Naive thymus-derived CD4-positive, alpha-beta T cell (primary cell): ENCODE measurements around the gene RSRC1. TPM values are rescaled to one million over a fixed set of nuclear protein-coding genes. Genes with fewer than 3 reads are reported as not detected.
A peak's percentile ranks its signal among the peaks of the same experiment; 100 is the strongest.

ENCODE experiments used
- ATAC-seq: fragments of 150-1000 bp; cut with Tn5 transposase; 2 replicates; pipeline ENCODE4 v1.10.0; 2021; ENCODE audit warnings: mild to moderate bottlenecking, moderate library complexity
- CTCF ChIA-PET: fragments of 350-600 bp; sonication (Branson Sonifier 250); formaldehyde crosslinking; loops from one replicate; lab custom pipeline; 2021; ENCODE audit warnings: antibody characterized with exemption; lab: Charles Lee
- POLR2A ChIA-PET: fragments of 350-600 bp; sonication (Branson Sonifier 250); formaldehyde crosslinking; loops from one replicate; lab custom pipeline; 2021; ENCODE audit warnings: antibody characterized with exemption, inconsistent platforms; lab: Charles Lee
- DNase-seq, 9 donors: peaks; one replicate each; pipeline versions ENCODE4 v3.0.0 to v3.0.0-alpha.2; 2020 to 2022; ENCODE audit warnings: mixed read lengths in 1 of 9
- H3K27ac ChIP-seq: one replicate; pipeline ENCODE4 v1.7.0; 2013; ENCODE audit warnings: mild to moderate bottlenecking, low read depth, low read length, moderate library complexity
- H3K27me3 ChIP-seq, 2 donors: one replicate each; pipeline ENCODE4 v1.7.0; 2013; ENCODE audit warnings: low read length in 2 of 2, mild to moderate bottlenecking in 2 of 2, moderate library complexity in 2 of 2; ENCODE audit not compliant: control insufficient read depth in 2 of 2, insufficient read depth in 2 of 2
- H3K36me3 ChIP-seq, 3 experiments: 1 replicate in 2 of 3; 2 replicates in 1 of 3; pipeline ENCODE4 v1.7.0; 2013; ENCODE audit warnings: low read length in 3 of 3, mild to moderate bottlenecking in 3 of 3, moderate library complexity in 1 of 3; ENCODE audit not compliant: insufficient read depth in 3 of 3, control insufficient read depth in 2 of 3
- H3K4me1 ChIP-seq, 2 donors: one replicate each; pipeline ENCODE4 v1.7.0; 2013; ENCODE audit warnings: low read length in 2 of 2, mild to moderate bottlenecking in 2 of 2, moderate library complexity in 1 of 2; ENCODE audit not compliant: control insufficient read depth in 2 of 2, insufficient read depth in 2 of 2
- H3K4me3 ChIP-seq: 2 replicates; pipeline ENCODE4 v1.7.0; 2013; ENCODE audit warnings: mild to moderate bottlenecking, low read length
- H3K9me3 ChIP-seq, 3 experiments: 1 replicate in 2 of 3; 2 replicates in 1 of 3; pipeline ENCODE4 v1.7.0; 2013; ENCODE audit warnings: low read length in 3 of 3; ENCODE audit not compliant: control insufficient read depth in 2 of 3
- H3K27ac Mint-ChIP-seq, 9 donors: one replicate each; pipeline ENCODE4 v1.8.0; 2020 to 2022; ENCODE audit warnings: mixed read lengths in 9 of 9, mild to moderate bottlenecking in 8 of 9, moderate library complexity in 5 of 9, inconsistent platforms in 2 of 9
- H3K27me3 Mint-ChIP-seq, 5 donors: one replicate each; pipeline ENCODE4 v1.8.0; 2021 to 2022; ENCODE audit warnings: mixed read lengths in 5 of 5, mild to moderate bottlenecking in 1 of 5
- H3K36me3 Mint-ChIP-seq, 5 donors: one replicate each; pipeline ENCODE4 v1.8.0; 2020 to 2022; ENCODE audit warnings: mixed read lengths in 5 of 5, mild to moderate bottlenecking in 3 of 5, inconsistent platforms in 1 of 5
- H3K4me1 Mint-ChIP-seq, 7 donors: one replicate each; pipeline ENCODE4 v1.8.0; 2020 to 2022; ENCODE audit warnings: mixed read lengths in 7 of 7, mild to moderate bottlenecking in 3 of 7, inconsistent platforms in 1 of 7
- H3K4me3 Mint-ChIP-seq, 10 donors: one replicate each; pipeline ENCODE4 v1.8.0; 2020 to 2022; ENCODE audit warnings: mild to moderate bottlenecking in 10 of 10, mixed read lengths in 10 of 10, moderate library complexity in 6 of 10, inconsistent platforms in 2 of 10
- H3K9me3 Mint-ChIP-seq, 11 donors: one replicate each; pipeline ENCODE4 v1.8.0; 2020 to 2022; ENCODE audit warnings: mixed read lengths in 11 of 11, mild to moderate bottlenecking in 4 of 11, inconsistent platforms in 1 of 11, moderate library complexity in 1 of 11
- intact Hi-C, 2 donors: fragments of 100-400 bp; cut with micrococcal nuclease; formaldehyde crosslinking; loops; one replicate each; pipeline ENCODE4 v1.15.1; 2023
- polyA plus RNA-seq, 2 donors: library from polyadenylated mRNA; unstranded; fragments of 300-500 nt; fragmentation: Illumina TruSeq; gene quantifications; one replicate each; pipeline ENCODE4 v1.2.3, GENCODE V29; 2021
- total RNA-seq, 6 experiments: library from RNA in 5 of 6; stranded (reverse) in 5 of 6; gene quantifications; 1 replicate in 5 of 6; 2 replicates in 1 of 6; pipeline ENCODE4 v1.2.3 and lab custom pipeline; 2021 to 2026

Gene RSRC1
- total and polyA plus RNA-seq, 7 experiments from 2014 or later: 30.0 to 45.0 (median 37.4) TPM

DNA sequence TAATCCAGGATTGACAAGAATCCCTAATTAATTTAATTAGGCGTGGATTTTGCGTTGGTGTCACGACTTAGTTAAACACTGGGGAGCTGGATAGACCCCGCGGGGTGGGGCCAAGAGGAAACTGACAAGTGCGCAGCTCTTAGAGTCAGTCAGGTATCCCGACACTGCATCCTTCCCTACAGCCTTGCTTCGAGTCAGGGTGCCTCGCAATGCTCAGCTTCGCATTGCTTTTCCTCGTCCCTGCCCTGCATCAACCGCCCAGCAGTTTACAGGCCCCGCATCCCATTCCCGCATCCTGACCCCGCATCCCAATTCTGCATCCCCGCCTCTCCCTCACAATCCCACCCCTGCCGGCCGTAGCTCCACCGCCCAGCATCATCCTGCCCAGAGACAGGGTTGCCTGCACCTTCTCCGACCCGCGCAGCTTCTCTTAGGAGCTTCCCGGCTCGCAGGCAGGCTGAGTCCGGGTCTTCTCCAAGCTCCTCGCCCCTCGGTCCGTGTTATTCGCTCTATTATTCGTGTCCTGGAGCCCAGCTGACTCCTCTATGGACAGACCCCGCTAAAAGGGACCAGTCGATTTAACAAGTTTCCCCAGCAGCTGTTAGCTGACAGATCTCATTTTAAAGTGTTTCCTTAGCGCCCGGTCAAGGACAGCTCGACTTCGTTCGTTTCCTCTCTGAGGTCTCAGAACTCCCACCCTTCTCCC is 3.0 kb upstream of the RSRC1 start:
- peaks cover 50 to 85% (median 70%) of the 10 kb centered on the region in 7 donors for H3K4me1 Mint-ChIP-seq
- peak overlapping the region in 6 of 9 donors; percentile 38 to 78 (median 62) for H3K27ac Mint-ChIP-seq
- Histone ChIP-seq H3K4me1 (peaks cover 35 to 37% of the 10 kb centered on the region in 2 donors), H3K36me3 (peaks cover 0 to 3% (median 0%) of the 10 kb centered on the region in 3 experiments), H3K9me3 (no peaks in the 10 kb centered on the region), H3K27me3 (peaks cover 27 to 62% of the 10 kb centered on the region in 2 donors), H3K27ac (no peak overlapping the region), H3K4me3 (peak overlapping the region; percentile 1)
- DNase-seq: peak in 3 of 9 donors; percentile 12 to 27 (median 22)
- peak overlapping the region; percentile 75 to 90 (median 80) for H3K4me3 Mint-ChIP-seq
- CTCF ChIA-PET: interaction anchor here (0.7 kb wide), 2 partner anchors 538 to 566 kb away, joined by 3 read pairs; partner anchors contain the start of gene LXN
- H3K27me3 Mint-ChIP-seq: peaks cover 62 to 76% (median 70%) of the 10 kb centered on the region in 5 donors
- intact Hi-C loops: loop anchor here (5.0 to 10.0 kb wide), 3 partner anchors 930 to 1432 kb away; partner anchors contain the start of gene TIPARP (in 1 of the 2)
- POLR2A ChIA-PET: interaction anchor here (5.2 kb wide), 1 partner anchor 10 kb away, joined by 31 read pairs; no protein-coding TSS in a partner anchor
- H3K9me3 Mint-ChIP-seq: peaks cover 0 to 40% (median 15%) of the 10 kb centered on the region in 11 donors
- peaks cover 0 to 14% (median 7%) of the 10 kb centered on the region in 5 donors for H3K36me3 Mint-ChIP-seq
- ATAC-seq: no peak

GRCh38 chr3:158107605-158108444 is 2.1 kb upstream of the RSRC1 start:
- no peaks in the 10 kb centered on the region for H3K9me3 ChIP-seq
- H3K4me3 ChIP-seq: no peak overlapping the region
- H3K27me3 ChIP-seq: peaks cover 23 to 53% of the 10 kb centered on the region in 2 donors
- ChIA-PET CTCF (interaction anchor here (0.7 kb wide), 1 partner anchor 537 kb away, joined by 3 read pairs; no protein-coding TSS in a partner anchor), POLR2A (interaction anchor here (5.2 kb wide), 1 partner anchor 10 kb away, joined by 31 read pairs; no protein-coding TSS in a partner anchor)
- peak overlapping the region in 4 of 9 donors; percentile 47 to 81 (median 70) for H3K27ac Mint-ChIP-seq
- peaks cover 5 to 17% (median 8%) of the 10 kb centered on the region in 5 donors for H3K36me3 Mint-ChIP-seq
- H3K4me3 Mint-ChIP-seq: peak overlapping the region; percentile 75 to 90 (median 80)
- ATAC-seq (no peak), DNase-seq (no peak)
- H3K27me3 Mint-ChIP-seq: peaks cover 53 to 67% (median 61%) of the 10 kb centered on the region in 5 donors
- H3K4me1 Mint-ChIP-seq: peaks cover 54 to 91% (median 76%) of the 10 kb centered on the region in 7 donors
- H3K4me1 ChIP-seq: peaks cover 35 to 37% of the 10 kb centered on the region in 2 donors
- intact Hi-C loops: loop anchor here (1.0 to 10.0 kb wide), 4 partner anchors 10 to 1433 kb away; partner anchors contain the start of gene TIPARP (in 1 of the 2)
- peaks cover 0 to 3% (median 0%) of the 10 kb centered on the region in 3 experiments for H3K36me3 ChIP-seq
- H3K9me3 Mint-ChIP-seq: peaks cover 0 to 31% (median 12%) of the 10 kb centered on the region in 11 donors
- H3K27ac ChIP-seq: no peak overlapping the region

GRCh38 chr3:158108445-158108985 is 1.4 kb upstream of the RSRC1 start:
- H3K36me3 Mint-ChIP-seq: peaks cover 7 to 22% (median 15%) of the 10 kb centered on the region in 5 donors
- Histone ChIP-seq H3K36me3 (peaks cover 0 to 3% (median 0%) of the 10 kb centered on the region in 3 experiments), H3K27me3 (peaks cover 18 to 46% of the 10 kb centered on the region in 2 donors), H3K27ac (no peak overlapping the region), H3K4me3 (no peak overlapping the region), H3K9me3 (peaks cover 0 to 3% (median 0%) of the 10 kb centered on the region in 3 experiments), H3K4me1 (peaks cover 34 to 37% of the 10 kb centered on the region in 2 donors)
- POLR2A ChIA-PET: interaction anchor here (5.2 kb wide), 1 partner anchor 11 kb away, joined by 31 read pairs; no protein-coding TSS in a partner anchor
- intact Hi-C loops: loop anchor here (1.0 to 10.0 kb wide), 4 partner anchors 10 to 1434 kb away; partner anchors contain the start of gene TIPARP (in 1 of the 2)
- CTCF ChIA-PET: no interaction called here
- ATAC-seq (no peak), DNase-seq (peak in 1 of 9 donors; percentile 2)
- H3K9me3 Mint-ChIP-seq: peaks cover 0 to 29% (median 13%) of the 10 kb centered on the region in 11 donors
- peaks cover 49 to 86% (median 71%) of the 10 kb centered on the region in 7 donors for H3K4me1 Mint-ChIP-seq
- H3K27ac Mint-ChIP-seq: no peak overlapping the region
- peaks cover 47 to 60% (median 54%) of the 10 kb centered on the region in 5 donors for H3K27me3 Mint-ChIP-seq
- peak overlapping the region in 7 of 10 donors; percentile 13 to 75 (median 23) for H3K4me3 Mint-ChIP-seq

GRCh38 chr3:158109295-158109803 is 540 bp upstream of the RSRC1 start:
- peaks cover 0 to 3% (median 0%) of the 10 kb centered on the region in 3 experiments for H3K36me3 ChIP-seq
- H3K4me1 ChIP-seq: peaks cover 26 to 37% of the 10 kb centered on the region in 2 donors
- ATAC-seq (peak; percentile 2), DNase-seq (no peak)
- peaks cover 4 to 30% (median 23%) of the 10 kb centered on the region in 5 donors for H3K36me3 Mint-ChIP-seq
- peaks cover 0 to 29% (median 12%) of the 10 kb centered on the region in 11 donors for H3K9me3 Mint-ChIP-seq
- ChIA-PET CTCF (no interaction called here), POLR2A (interaction anchor here (1.9 to 5.2 kb wide), 2 partner anchors 12 to 535 kb away, joined by 9 to 31 read pairs; partner anchors contain the start of gene GFM1)
- intact Hi-C loops: loop anchor here (5.0 to 10.0 kb wide), 3 partner anchors 932 to 1435 kb away; partner anchors contain the start of gene TIPARP (in 1 of the 2)
- H3K27me3 ChIP-seq: peaks cover 18 to 38% of the 10 kb centered on the region in 2 donors
- H3K4me3 ChIP-seq: peak overlapping the region; percentile 90
- peak overlapping the region; percentile 61 to 96 (median 88) for H3K27ac Mint-ChIP-seq
- H3K27me3 Mint-ChIP-seq: peaks cover 39 to 51% (median 46%) of the 10 kb centered on the region in 5 donors
- peak overlapping the region; percentile 91 to 100 (median 98) for H3K4me3 Mint-ChIP-seq
- H3K27ac ChIP-seq: no peak overlapping the region
- H3K4me1 Mint-ChIP-seq: peaks cover 43 to 84% (median 66%) of the 10 kb centered on the region in 7 donors
- H3K9me3 ChIP-seq: peaks cover 0 to 3% (median 0%) of the 10 kb centered on the region in 3 experiments

- peaks cover 4 to 34% (median 25%) of the 10 kb centered on the region in 5 donors for H3K36me3 Mint-ChIP-seq
- peaks cover 0 to 29% (median 15%) of the 10 kb centered on the region in 11 donors for H3K9me3 Mint-ChIP-seq
- H3K9me3 ChIP-seq: peaks cover 0 to 3% (median 0%) of the 10 kb centered on the region in 3 experiments
- peaks cover 26 to 32% of the 10 kb centered on the region in 2 donors for H3K4me1 ChIP-seq
- peaks cover 18 to 28% of the 10 kb centered on the region in 2 donors for H3K27me3 ChIP-seq
- peaks cover 41 to 84% (median 62%) of the 10 kb centered on the region in 7 donors for H3K4me1 Mint-ChIP-seq
- POLR2A ChIA-PET: interaction anchor here (1.9 to 5.2 kb wide), 2 partner anchors 13 to 534 kb away, joined by 9 to 31 read pairs; partner anchors contain the start of gene GFM1
- ATAC-seq (no peak), DNase-seq (no peak)
- peak overlapping the region; percentile 61 for H3K27ac ChIP-seq
- H3K36me3 ChIP-seq: peaks cover 0 to 3% (median 0%) of the 10 kb centered on the region in 3 experiments
- peaks cover 33 to 39% (median 37%) of the 10 kb centered on the region in 5 donors for H3K27me3 Mint-ChIP-seq
- peak overlapping the region; percentile 90 for H3K4me3 ChIP-seq
- intact Hi-C loops: loop anchor here (1.0 to 5.0 kb wide), 6 partner anchors 12 to 691 kb away; partner anchors contain the start of gene GFM1 (in 2 of the 2)
- H3K27ac Mint-ChIP-seq: peak overlapping the region in 8 of 9 donors; percentile 75 to 93 (median 88)
- CTCF ChIA-PET: no interaction called here
- H3K4me3 Mint-ChIP-seq: peak overlapping the region; percentile 91 to 100 (median 98)
Observed at GRCh38 chr3:158110658-158111018, 749 bp downstream of the RSRC1 start.
